Left lung (tissue), 10 donors: ENCODE measurements around the gene ZNF557. TPM values are rescaled to one million over a fixed set of nuclear protein-coding genes. Genes with fewer than 3 reads are reported as not detected.

Experiments used
- ATAC-seq: fragments of 200-7000 bp; cut with Tn5 transposase; one replicate; pipeline ENCODE4 v1.9.1; 2020; ENCODE audit warnings: moderate library complexity
- DNase-seq, 4 donors: peaks; one replicate each; pipeline ENCODE4 v3.0.0-alpha.2; 2013 to 2020
- H3K27ac ChIP-seq, 2 donors: fragments of 200-600 bp; sonication (generic) in 1 of 2; one replicate each; pipeline versions ENCODE4 v1.5.0 to v1.8.0; 2020 to 2021
- H3K27me3 ChIP-seq, 2 donors: fragments of 200-600 bp; sonication (generic) in 1 of 2; one replicate each; pipeline versions ENCODE4 v1.5.0 to v1.8.0; 2020 to 2021
- H3K36me3 ChIP-seq, 2 donors: fragments of 200-600 bp; sonication (generic) in 1 of 2; one replicate each; pipeline versions ENCODE4 v1.5.0 to v1.8.0; 2020 to 2021
- H3K4me1 ChIP-seq, 2 donors: fragments of 200-600 bp; one replicate each; pipeline ENCODE4 v1.8.0; 2021
- H3K4me3 ChIP-seq, 2 donors: fragments of 200-600 bp; sonication (generic) in 1 of 2; one replicate each; pipeline versions ENCODE4 v1.5.0 to v1.8.0; 2020 to 2021; ENCODE audit warnings: mild to moderate bottlenecking in 1 of 2
- H3K9me3 ChIP-seq, 2 donors: fragments of 200-600 bp; sonication (generic) in 1 of 2; one replicate each; pipeline versions ENCODE4 v1.5.0 to v1.8.0; 2020 to 2021
- intact Hi-C, 2 donors: fragments of 100-400 bp; cut with DNase I; formaldehyde crosslinking; loops; one replicate each; pipeline versions ENCODE4 v1.11.2 to v1.14.2; 2022
- polyA plus RNA-seq, 6 donors: library from polyadenylated mRNA; unstranded; fragments of 120-200 nt; gene quantifications; one replicate each; pipeline ENCODE4 v1.2.1, GENCODE V29; 2013; ENCODE audit not compliant: insufficient read length in 6 of 6
- total RNA-seq, 2 donors: library from RNA; stranded (reverse); fragmentation: NEBNext Ultra II Directional; extraction: Animal tissue kit (Norgen Biotek cat#: 25700); gene quantifications; one replicate each; pipeline ENCODE4 v1.2.1, GENCODE V29; 2021
- TF ChIP-seq, protein P1 (sequence below), 2 donors: fragments of 200-600 bp; sonication (generic) in 1 of 2; IDR thresholded peaks; one replicate each; pipeline versions ENCODE4 v1.5.0 to v1.8.0; 2021; ENCODE audit warnings: antibody characterized with exemption in 2 of 2
- donor health status: DM: no; HTN: yes; CAD: no.
- donor health status: DM: no; HTN: no; CAD: no.

ZNF557 gene
- total and polyA plus RNA-seq, 8 donors = 7.8 to 10.5 (median 9.7) TPM

DNA sequence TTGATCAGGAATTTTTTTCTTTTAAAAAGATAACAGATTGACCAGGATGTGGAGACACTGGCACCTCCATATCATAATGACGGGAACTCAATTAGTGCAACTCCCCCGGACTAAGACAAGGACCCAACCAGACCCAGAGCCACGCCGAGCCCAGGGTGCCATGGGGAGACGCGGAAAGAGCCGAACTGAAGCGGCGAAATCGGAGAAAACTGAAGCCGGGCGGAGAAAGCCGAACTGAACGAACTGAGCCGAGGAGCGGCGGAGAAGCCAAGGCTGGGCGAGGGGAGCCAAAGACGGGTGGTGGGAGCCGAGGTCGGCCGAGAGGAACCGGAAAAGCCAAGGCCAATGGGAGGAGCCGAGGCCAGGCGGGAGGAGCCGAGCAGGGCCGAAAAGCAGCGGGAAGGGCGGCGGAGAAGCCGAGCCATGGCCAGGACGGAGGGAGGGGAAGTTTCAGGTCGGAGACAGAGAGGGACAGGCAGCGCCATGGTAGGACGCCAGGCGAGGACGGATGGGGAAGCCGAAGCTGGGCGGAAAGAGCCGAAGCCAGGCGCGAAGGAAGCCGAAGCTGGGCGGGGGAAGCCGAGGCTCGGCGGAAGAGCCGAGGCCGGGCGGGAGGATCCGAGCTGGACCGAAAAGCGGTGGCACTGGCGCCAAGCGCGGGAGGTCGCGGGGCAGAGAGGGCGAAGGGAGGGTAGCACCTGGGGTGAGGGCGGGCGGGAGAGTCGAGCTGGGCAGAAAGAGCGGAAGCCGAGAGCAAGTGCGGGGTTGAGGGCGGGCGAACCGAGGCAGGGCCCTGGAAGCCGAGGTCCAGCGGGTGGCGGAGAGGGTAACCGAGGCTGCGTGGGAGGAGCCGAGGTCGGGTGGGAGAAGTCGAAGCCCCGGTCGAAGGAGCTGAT lies 29.4 kb downstream of the ZNF557 start:
- H3K36me3 ChIP-seq = no peaks in the 10 kb centered on the region
- peaks cover 0 to 11% of the 10 kb centered on the region in 2 donors for H3K4me1 ChIP-seq
- peaks cover 0 to 39% of the 10 kb centered on the region in 2 donors for H3K9me3 ChIP-seq
- TF ChIP-seq, protein P1, sequence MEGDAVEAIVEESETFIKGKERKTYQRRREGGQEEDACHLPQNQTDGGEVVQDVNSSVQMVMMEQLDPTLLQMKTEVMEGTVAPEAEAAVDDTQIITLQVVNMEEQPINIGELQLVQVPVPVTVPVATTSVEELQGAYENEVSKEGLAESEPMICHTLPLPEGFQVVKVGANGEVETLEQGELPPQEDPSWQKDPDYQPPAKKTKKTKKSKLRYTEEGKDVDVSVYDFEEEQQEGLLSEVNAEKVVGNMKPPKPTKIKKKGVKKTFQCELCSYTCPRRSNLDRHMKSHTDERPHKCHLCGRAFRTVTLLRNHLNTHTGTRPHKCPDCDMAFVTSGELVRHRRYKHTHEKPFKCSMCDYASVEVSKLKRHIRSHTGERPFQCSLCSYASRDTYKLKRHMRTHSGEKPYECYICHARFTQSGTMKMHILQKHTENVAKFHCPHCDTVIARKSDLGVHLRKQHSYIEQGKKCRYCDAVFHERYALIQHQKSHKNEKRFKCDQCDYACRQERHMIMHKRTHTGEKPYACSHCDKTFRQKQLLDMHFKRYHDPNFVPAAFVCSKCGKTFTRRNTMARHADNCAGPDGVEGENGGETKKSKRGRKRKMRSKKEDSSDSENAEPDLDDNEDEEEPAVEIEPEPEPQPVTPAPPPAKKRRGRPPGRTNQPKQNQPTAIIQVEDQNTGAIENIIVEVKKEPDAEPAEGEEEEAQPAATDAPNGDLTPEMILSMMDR (IDR thresholded peaks at IDR 0.05) = no peak
- no peaks in the 10 kb centered on the region for H3K27me3 ChIP-seq
- H3K27ac ChIP-seq = peak overlapping the region; percentile 94
- H3K4me3 ChIP-seq = peak overlapping the region; percentile 38 to 61
- intact Hi-C loops = no loop called here
- ATAC-seq = peak; percentile 95
- DNase-seq = peak; percentile 91 to 96 (median 94)

DNA sequence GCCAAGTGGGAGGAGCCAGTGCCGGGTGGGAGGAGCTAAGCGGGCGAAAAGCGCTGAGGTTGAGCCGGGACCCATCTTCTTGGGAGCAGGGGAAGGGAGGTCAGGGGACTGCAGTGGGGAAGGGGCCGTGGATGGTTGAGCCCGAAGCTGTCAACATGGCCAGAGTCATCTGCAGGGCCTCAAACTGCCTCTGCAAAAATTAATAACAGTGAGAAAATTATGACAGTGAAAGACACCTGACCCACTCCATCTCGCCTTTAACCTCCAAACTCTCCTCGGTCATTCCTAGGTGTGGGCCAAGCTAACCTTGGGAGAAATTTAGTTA lies 30.1 kb downstream of the ZNF557 start:
- peaks cover 0 to 33% of the 10 kb centered on the region in 2 donors for H3K9me3 ChIP-seq
- peak overlapping the region; percentile 38 to 61 for H3K4me3 ChIP-seq
- TF ChIP-seq, protein P1 (IDR thresholded peaks at IDR 0.05) = no peak
- no peak for DNase-seq
- no peaks in the 10 kb centered on the region for H3K36me3 ChIP-seq
- H3K4me1 ChIP-seq = peaks cover 0 to 11% of the 10 kb centered on the region in 2 donors
- intact Hi-C loops = no loop called here
- H3K27ac ChIP-seq = peak overlapping the region; percentile 94
- no peaks in the 10 kb centered on the region for H3K27me3 ChIP-seq
- ATAC-seq = no peak

DNA sequence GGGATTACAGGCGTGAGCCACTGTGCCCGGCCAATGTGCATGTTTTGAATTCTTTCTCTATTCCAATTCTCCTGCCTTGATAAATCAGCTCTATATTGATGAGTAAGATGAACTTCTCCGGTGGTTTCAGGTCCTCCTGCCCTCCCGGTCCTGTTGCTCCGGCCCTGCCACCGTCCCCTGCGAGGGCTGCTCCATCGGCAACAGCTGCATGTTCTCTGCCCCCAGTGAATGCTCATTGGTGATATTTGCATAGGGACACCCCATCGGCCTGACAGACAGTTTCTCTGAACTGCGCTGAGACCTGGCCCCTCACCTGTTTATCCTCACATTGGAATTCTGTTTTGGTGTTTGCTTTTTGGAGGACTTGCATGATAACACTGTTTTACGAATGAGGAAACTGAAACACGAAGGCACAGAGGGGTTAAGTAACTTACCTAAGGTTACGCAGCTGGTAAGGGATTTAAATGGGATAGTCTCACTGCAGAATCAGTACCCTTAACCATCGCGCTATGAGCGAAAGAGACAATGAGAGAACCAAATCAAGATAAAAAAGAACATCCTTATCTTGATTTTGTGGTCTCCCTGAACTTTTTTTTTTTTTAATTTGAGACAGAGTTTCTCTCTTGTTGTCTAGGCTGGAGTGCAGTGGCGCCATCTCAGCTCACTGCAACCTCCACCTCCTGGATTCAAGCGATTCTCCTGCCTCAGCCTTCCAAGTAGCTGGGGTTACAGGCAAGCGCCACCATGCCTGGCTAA lies 32.2 kb downstream of the ZNF557 start:
- Histone ChIP-seq H3K36me3 (no peaks in the 10 kb centered on the region), H3K4me1 (peaks cover 0 to 11% of the 10 kb centered on the region in 2 donors), H3K27me3 (no peaks in the 10 kb centered on the region), H3K4me3 (no peak overlapping the region), H3K27ac (no peak overlapping the region), H3K9me3 (peaks cover 0 to 12% of the 10 kb centered on the region in 2 donors)
- intact Hi-C loops = loop anchor here in 1 of 2 donors (5.0 kb wide), 1 partner anchor 241 kb away; no protein-coding TSS in a partner anchor
- TF ChIP-seq, protein P1 (IDR thresholded peaks at IDR 0.05) = no peak
- DNase-seq (no peak), ATAC-seq (no peak)

DNA sequence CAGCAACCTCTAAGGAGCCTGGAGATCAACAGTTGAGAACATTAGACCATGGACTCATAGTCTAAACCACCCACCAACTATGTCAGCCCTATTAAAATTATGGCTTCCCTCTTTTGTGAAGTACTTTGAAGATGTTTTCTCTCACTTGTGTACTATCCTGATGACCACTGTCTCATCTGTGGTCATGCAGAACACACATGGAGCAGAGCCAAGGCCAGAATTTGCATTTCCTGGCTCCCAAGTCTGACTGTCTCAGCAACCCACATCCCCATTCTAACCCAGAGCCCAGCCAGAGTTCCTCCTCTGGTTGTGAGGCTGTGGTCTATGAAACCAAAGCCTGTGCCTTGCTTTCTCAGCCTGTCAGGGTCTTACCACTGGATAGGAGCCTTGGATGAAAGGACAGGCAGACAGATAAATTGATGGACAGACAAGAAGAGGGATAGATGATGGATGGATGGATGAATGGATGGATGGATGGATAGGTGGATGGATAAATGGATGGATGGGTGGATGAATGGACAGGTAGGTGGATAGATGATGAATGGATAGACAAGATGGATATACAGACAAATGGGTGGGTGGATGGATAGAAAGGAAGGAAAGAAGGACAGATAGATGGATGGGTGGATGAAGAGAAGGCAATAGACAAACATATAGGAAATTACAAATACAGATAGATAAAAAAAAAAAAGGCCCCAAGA lies 35.4 kb downstream of the ZNF557 start:
- Histone ChIP-seq H3K27ac (no peak overlapping the region), H3K4me1 (peaks cover 0 to under 1% of the 10 kb centered on the region in 2 donors), H3K4me3 (no peak overlapping the region), H3K36me3 (no peaks in the 10 kb centered on the region), H3K27me3 (peaks cover 0 to 2% of the 10 kb centered on the region in 2 donors), H3K9me3 (no peaks in the 10 kb centered on the region)
- DNase-seq (peak in 1 of 4 donors; percentile 42), ATAC-seq (no peak)
- TF ChIP-seq, protein P1 (IDR thresholded peaks at IDR 0.05) = no peak
- intact Hi-C loops = loop anchor here in 1 of 2 donors (5.0 kb wide), 1 partner anchor 237 kb away; no protein-coding TSS in a partner anchor
